GM12878 (cell line): ENCODE measurements around the gene KATNBL1. TPM values are rescaled to one million over a fixed set of nuclear protein-coding genes. Genes with fewer than 3 reads are reported as not detected.

ENCODE experiments used
- ATAC-seq: fragments of 200-7000 bp; cut with Tn5 transposase; 3 replicates; pipeline ENCODE4 v1.9.1; 2020; ENCODE audit warnings: mild to moderate bottlenecking, moderate library complexity
- BruUV-seq: library from RNA; stranded (reverse); fragments of 400-500 nt; replicated peaks from 2 replicates; lab custom pipeline; 2021; lab: Mats Ljungman, UMichigan
- CTCF ChIA-PET: fragments of 300-600 bp; sonication (Branson Sonifier 250); formaldehyde crosslinking; extraction: SDS; loops from one replicate; lab custom pipeline; 2021; ENCODE audit warnings: inconsistent platforms; lab: Yijun Ruan, JAX
- POLR2A ChIA-PET: fragments of 350-600 bp; formaldehyde crosslinking; extraction: SDS; loops from one replicate; lab custom pipeline; 2021; ENCODE audit warnings: inconsistent platforms; lab: Charles Lee
- RAD21 ChIA-PET: fragments of 300-600 bp; sonication (Branson Sonifier 250); formaldehyde crosslinking; loops from one replicate; lab custom pipeline; 2023; ENCODE audit warnings: antibody characterized with exemption; ENCODE audit not compliant: unreplicated experiment; lab: Charles Lee
- SMC1A ChIA-PET: fragments of 300-600 bp; sonication (Branson Sonifier 250); formaldehyde crosslinking; loops from one replicate; lab custom pipeline; 2023; ENCODE audit not compliant: unreplicated experiment, uncharacterized antibody; lab: Charles Lee
- DNase-seq: peaks from one replicate; pipeline ENCODE4 v3.0.0-alpha.2; 2011; ENCODE audit warnings: low read depth, low spot score
- FAIRE-seq: peaks from 3 replicates; lab custom pipeline; 2011; peaks lifted over from hg19 to GRCh38; lab: Jason Lieb, UNC
- H2AFZ ChIP-seq: 2 replicates; pipeline ENCODE4 v1.6.0; 2011; ENCODE audit warnings: low read depth, low read length, control low read depth; ENCODE audit not compliant: control insufficient read depth
- H3K27ac ChIP-seq: 2 replicates; pipeline ENCODE4 v1.5.1; 2011; ENCODE audit warnings: control low read depth; ENCODE audit not compliant: control insufficient read depth, insufficient read depth
- H3K27me3 ChIP-seq, 2 experiments: replicated peaks in 1 of 2; 2 replicates each; pipeline versions ENCODE4 v1.6.0 to v1.6.1; 2011; ENCODE audit warnings: low read length in 1 of 2; ENCODE audit not compliant: control insufficient read depth in 2 of 2, insufficient read depth in 2 of 2
- H3K36me3 ChIP-seq, 2 experiments: 2 replicates each; pipeline ENCODE4 v1.5.1; 2011; ENCODE audit warnings: low read length in 1 of 2; ENCODE audit not compliant: control insufficient read depth in 2 of 2, insufficient read depth in 2 of 2
- H3K4me1 ChIP-seq: 2 replicates; pipeline ENCODE4 v1.6.1; 2011; ENCODE audit warnings: mild to moderate bottlenecking, low read length, moderate library complexity, mixed read lengths; ENCODE audit not compliant: control insufficient read depth, insufficient read depth
- H3K4me2 ChIP-seq: 2 replicates; pipeline ENCODE4 v1.6.0; 2011; ENCODE audit warnings: control low read depth; ENCODE audit not compliant: control insufficient read depth, insufficient read depth
- H3K4me3 ChIP-seq: fragments of 200-600 bp; sonication (generic); 2 replicates; pipeline ENCODE4 v1.5.1; 2016
- H3K79me2 ChIP-seq: 2 replicates; pipeline ENCODE4 v1.6.0; 2011; ENCODE audit warnings: low read length; ENCODE audit not compliant: control insufficient read depth, insufficient read depth
- H3K9ac ChIP-seq: 2 replicates; pipeline ENCODE4 v1.8.0; 2011; ENCODE audit warnings: low read length, control low read depth, mixed read lengths; ENCODE audit not compliant: control insufficient read depth, insufficient read depth
- H3K9me3 ChIP-seq: replicated peaks from 3 replicates; pipeline ENCODE4 v1.5.1; 2011; ENCODE audit warnings: mild to moderate bottlenecking, low read length; ENCODE audit not compliant: control insufficient read depth, insufficient read depth
- H4K20me1 ChIP-seq: 2 replicates; pipeline ENCODE4 v1.6.0; 2011; ENCODE audit not compliant: control insufficient read depth, insufficient read depth
- HDGF ChIP-seq: fragments of 450-650 bp; IDR thresholded peaks from 2 replicates; pipeline ENCODE4 v1.6.1; 2016; ENCODE audit warnings: antibody characterized with exemption
- NKRF ChIP-seq: fragments of 450-650 bp; conservative IDR thresholded peaks from 2 replicates; pipeline ENCODE4 v1.6.1; 2017; ENCODE audit warnings: mild to moderate bottlenecking, moderate library complexity
- PAX8 ChIP-seq: fragments of 450-650 bp; IDR thresholded peaks from 2 replicates; pipeline ENCODE4 v1.6.1; 2017; ENCODE audit warnings: mild to moderate bottlenecking, moderate library complexity
- POU2F2 ChIP-seq: IDR thresholded peaks from 3 replicates; pipeline ENCODE4 v1.6.1; 2011; ENCODE audit warnings: low read depth, mild to moderate bottlenecking, low read length, borderline replicate concordance
- TCF12 ChIP-seq: IDR thresholded peaks from 2 replicates; pipeline ENCODE4 v1.6.1; 2011; ENCODE audit warnings: low read depth, mild to moderate bottlenecking, low read length
- WGBS: methylation state at CpG from one replicate; pipeline ENCODE4 v1.1.6; 2016; ENCODE audit warnings: low lambda C conversion rate; ENCODE audit not compliant: insufficient replicate concordance, insufficient coverage; ENCODE audit errors: missing lambda C conversion rate; 5-methylcytosine and 5-hydroxymethylcytosine counted together
- in situ Hi-C: fragments of 300-500 bp; cut with MboI; formaldehyde crosslinking; loops from 9 replicates; pipeline ENCODE4 v1.14.3; 2018; ENCODE audit warnings: mixed read lengths
- intact Hi-C: fragments of 100-400 bp; cut with micrococcal nuclease; formaldehyde crosslinking; loops from one replicate; pipeline ENCODE4 v1.14.2; 2022; ENCODE audit not compliant: unreplicated experiment
- polyA plus RNA-seq, 11 experiments: library from polyadenylated mRNA; depleted of rRNA in 4 of 11; unstranded in 6 of 11; stranded (reverse) in 5 of 11; fragments of >200 nt; fragmentation: Nextera tagmentation in 4 of 11; fragmentation: Illumina TruSeq in 1 of 11; extraction: Ambion mirVana in 4 of 11; extraction: Trizol in 1 of 11; gene quantifications; 1 replicate in 1 of 11; 2 replicates in 10 of 11; pipeline versions ENCODE4 v1.2.1 to v1.2.3, GENCODE V29; 2011 to 2016; ENCODE audit warnings: inconsistent platforms in 2 of 11, missing spikeins in 2 of 11, low read depth in 1 of 11
- total RNA-seq, 4 experiments: library from RNA; depleted of rRNA in 3 of 4; stranded (reverse); fragments of >200 nt in 3 of 4; fragmentation: Illumina TruSeq in 1 of 4; extraction: Trizol in 1 of 4; gene quantifications; 2 replicates each; pipeline versions ENCODE4 v1.2.1 to v1.2.3, GENCODE V29; 2013 to 2021
- TF ChIP-seq, protein P1 (sequence below): IDR thresholded peaks from 2 replicates; pipeline ENCODE4 v1.6.1; 2012; ENCODE audit warnings: low read depth, low read length, improper control_type of control experiment

Gene KATNBL1
- total and polyA plus RNA-seq, 10 of the 15 experiments (the other 5 are each of a cell fraction or from before 2014, with no cell fraction given): 7.8 to 58.8 (median 30.1) TPM

DNA sequence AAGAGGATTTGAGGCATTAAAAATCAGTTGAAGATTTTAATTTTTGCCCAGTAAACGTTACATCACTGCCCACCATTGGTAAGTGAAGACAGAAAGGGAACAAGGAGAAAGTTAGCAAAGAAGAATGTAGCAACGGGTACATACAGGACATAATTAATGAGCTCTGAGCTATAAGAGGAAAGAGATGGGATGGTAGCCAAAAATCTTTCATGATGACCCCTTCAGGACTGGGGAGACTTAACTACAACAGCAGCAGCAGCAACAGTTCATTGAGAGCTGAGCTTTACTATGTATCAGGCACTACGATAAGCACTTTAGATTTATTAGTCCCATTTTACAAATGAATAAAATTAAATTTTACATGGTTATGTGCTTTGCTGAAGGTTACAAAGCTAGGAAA lies 33.3 kb upstream of the KATNBL1 start (continued):
- TF ChIP-seq TCF12: no peak
- TF ChIP-seq PAX8: no peak

- H3K4me2 ChIP-seq: no peak overlapping the region
- 72% methylated on average over 4 of the region's 4 CpGs for WGBS
- no peak overlapping the region for H3K9ac ChIP-seq
- ATAC-seq (no peak), FAIRE-seq (no peak), DNase-seq (no peak)
- H4K20me1 ChIP-seq: no peaks in the 10 kb centered on the region
- peaks cover 5% of the 10 kb centered on the region for H3K4me1 ChIP-seq
- no peaks in the 10 kb centered on the region for H3K27me3 ChIP-seq
- intact Hi-C loops: loop anchor here (5.0 kb wide), 2 partner anchors 95 to 345 kb away; partner anchors contain the start of gene SLC12A6
- peaks cover 0 to 48% of the 10 kb centered on the region in 2 experiments for H3K36me3 ChIP-seq
- RAD21 ChIA-PET: interaction anchor here (1.1 to 3.5 kb wide), 9 partner anchors 9 to 126 kb away, joined by 3 to 16 read pairs (median 4); partner anchors contain the start of genes NOP10, NUTM1 and SLC12A6
- no peaks in the 10 kb centered on the region for H3K9me3 ChIP-seq
- SMC1A ChIA-PET: interaction anchor here (1.0 to 3.3 kb wide), 16 partner anchors 8 to 345 kb away, joined by 3 to 22 read pairs (median 6); partner anchors contain the start of genes EMC4, LPCAT4, NOP10 and NUTM1
- no peak overlapping the region for H2AFZ ChIP-seq
- CTCF ChIA-PET: interaction anchor here (0.8 to 5.0 kb wide), 23 partner anchors 9 to 345 kb away, joined by 3 to 66 read pairs (median 6); partner anchors contain the start of genes EMC4, KATNBL1, LPCAT4 and NOP10
- no TSS peak for BruUV-seq
- no peak overlapping the region for H3K27ac ChIP-seq
- in situ Hi-C loops: loop anchor here (25.0 kb wide), 1 partner anchor 345 kb away; the partner anchor contains the start of gene GOLGA8B
- H3K4me3 ChIP-seq: no peak overlapping the region
- POLR2A ChIA-PET: no interaction called here
- no peaks in the 10 kb centered on the region for H3K79me2 ChIP-seq
- no peak for TF ChIP-seq NKRF
- no peak for TF ChIP-seq POU2F2
- no peak for TF ChIP-seq HDGF
- TF ChIP-seq, protein P1, sequence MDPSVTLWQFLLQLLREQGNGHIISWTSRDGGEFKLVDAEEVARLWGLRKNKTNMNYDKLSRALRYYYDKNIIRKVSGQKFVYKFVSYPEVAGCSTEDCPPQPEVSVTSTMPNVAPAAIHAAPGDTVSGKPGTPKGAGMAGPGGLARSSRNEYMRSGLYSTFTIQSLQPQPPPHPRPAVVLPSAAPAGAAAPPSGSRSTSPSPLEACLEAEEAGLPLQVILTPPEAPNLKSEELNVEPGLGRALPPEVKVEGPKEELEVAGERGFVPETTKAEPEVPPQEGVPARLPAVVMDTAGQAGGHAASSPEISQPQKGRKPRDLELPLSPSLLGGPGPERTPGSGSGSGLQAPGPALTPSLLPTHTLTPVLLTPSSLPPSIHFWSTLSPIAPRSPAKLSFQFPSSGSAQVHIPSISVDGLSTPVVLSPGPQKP: no peak
Measured at GRCh38 chr15:34242331-34242710, 32.4 kb upstream of the KATNBL1 start.
